ENCODE measurements around the gene QRICH2. TPM values are rescaled to one million over a fixed set of nuclear protein-coding genes. Genes with fewer than 3 reads are reported as not detected.
A peak's percentile ranks its signal among the peaks of the same experiment; 100 is the strongest.

The QRICH2 gene
- total and polyA plus RNA-seq, 9 of the 15 experiments (the other 6 are each of a cell fraction or from before 2014, with no cell fraction given), result 0.03 to 1.6 (median 0.81) TPM

DNA sequence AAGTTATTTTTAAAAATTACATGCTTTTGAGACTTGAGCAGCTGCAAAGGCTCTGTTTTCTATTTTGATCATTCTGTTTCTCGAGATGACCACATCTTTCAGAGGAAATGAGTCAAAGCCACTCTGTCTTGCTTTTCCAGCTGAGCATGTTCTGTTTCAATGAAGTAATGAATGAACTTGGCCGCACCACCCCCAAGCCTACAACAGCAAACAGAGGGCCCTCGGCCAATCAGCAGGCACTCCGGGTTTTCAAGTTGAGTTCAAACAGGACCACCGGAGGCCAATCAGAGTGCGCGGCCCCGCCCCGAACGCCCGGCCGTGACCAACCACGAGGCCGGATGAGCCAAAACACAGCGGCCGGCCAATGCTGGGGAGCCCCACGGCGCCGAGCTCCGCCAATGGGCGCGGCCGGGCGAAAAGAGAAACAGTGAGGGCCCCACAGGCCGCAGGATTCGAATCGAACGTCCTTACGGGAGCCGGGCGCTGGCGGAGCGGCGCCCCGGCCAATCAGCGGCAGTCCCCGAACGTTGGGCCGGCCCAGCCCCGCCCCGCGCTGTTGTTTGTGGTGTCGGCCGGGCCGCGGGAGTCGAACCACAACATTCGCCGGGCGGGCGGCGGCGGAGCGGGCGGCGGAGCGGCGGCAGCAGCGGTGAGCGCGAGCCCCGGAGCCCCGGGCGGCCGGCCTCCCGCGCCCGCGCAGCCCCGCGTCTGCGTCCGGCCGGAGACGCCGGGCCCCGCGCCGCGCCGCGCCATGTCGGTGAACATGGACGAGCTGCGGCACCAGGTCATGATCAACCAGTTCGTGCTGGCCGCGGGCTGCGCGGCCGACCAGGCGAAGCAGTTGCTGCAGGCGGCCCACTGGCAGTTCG is 43.1 kb downstream of the QRICH2 start, which contains the start of gene UBALD2 (continued):
- 0 out of 2 replicates have a peak, but pooled peaks have one; percentile 8 for TF ChIP-seq ZNF311 (CRISPR knock-in tag; IDR thresholded peaks at IDR 0.05)
- TF ChIP-seq ZNF76 (CRISPR knock-in tag; IDR thresholded peaks at IDR 0.05; ENCODE audit: borderline replicate concordance), result 0 out of 2 replicates have a peak, but pooled peaks have one; percentile 8
- TF ChIP-seq SP2 (IDR thresholded peaks at IDR 0.05; ENCODE audit: extremely low read depth, low read depth, low read length, poor library complexity, severe bottlenecking), result peak; percentile 62
- no peak for TF ChIP-seq NR2C2 (CRISPR knock-in tag; IDR thresholded peaks at IDR 0.05)
- peak; percentile 78 for TF ChIP-seq NR2C2 (tag; IDR thresholded peaks at IDR 0.05)
- peak; percentile 95 for TF ChIP-seq ZBTB1 (CRISPR knock-in tag; IDR thresholded peaks at IDR 0.05; ENCODE audit: borderline replicate concordance, low read depth)
- TF ChIP-seq, protein P1, sequence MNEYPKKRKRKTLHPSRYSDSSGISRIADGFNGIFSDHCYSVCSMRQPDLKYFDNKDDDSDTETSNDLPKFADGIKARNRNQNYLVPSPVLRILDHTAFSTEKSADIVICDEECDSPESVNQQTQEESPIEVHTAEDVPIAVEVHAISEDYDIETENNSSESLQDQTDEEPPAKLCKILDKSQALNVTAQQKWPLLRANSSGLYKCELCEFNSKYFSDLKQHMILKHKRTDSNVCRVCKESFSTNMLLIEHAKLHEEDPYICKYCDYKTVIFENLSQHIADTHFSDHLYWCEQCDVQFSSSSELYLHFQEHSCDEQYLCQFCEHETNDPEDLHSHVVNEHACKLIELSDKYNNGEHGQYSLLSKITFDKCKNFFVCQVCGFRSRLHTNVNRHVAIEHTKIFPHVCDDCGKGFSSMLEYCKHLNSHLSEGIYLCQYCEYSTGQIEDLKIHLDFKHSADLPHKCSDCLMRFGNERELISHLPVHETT (CRISPR knock-in tag; conservative IDR thresholded peaks at IDR 0.05 in 1 of 2, IDR thresholded peaks at IDR 0.05 in 1 of 2), result peak in 1 of 2 experiments; percentile 95; a peak in 2 of 4 replicates
- no peak for TF ChIP-seq SRSF9 (IDR thresholded peaks at IDR 0.05; ENCODE audit: borderline replicate concordance, low read depth, low read length)
- TF ChIP-seq KAT8 (IDR thresholded peaks at IDR 0.05; ENCODE audit: low read depth), result no peak
- no peak for TF ChIP-seq NR3C1 (CRISPR knock-in tag; IDR thresholded peaks at IDR 0.05)
- TF ChIP-seq SMARCE1 (IDR thresholded peaks at IDR 0.05), result 0 out of 2 replicates have a peak, but pooled peaks have one; percentile 34
- TF ChIP-seq, protein P2, sequence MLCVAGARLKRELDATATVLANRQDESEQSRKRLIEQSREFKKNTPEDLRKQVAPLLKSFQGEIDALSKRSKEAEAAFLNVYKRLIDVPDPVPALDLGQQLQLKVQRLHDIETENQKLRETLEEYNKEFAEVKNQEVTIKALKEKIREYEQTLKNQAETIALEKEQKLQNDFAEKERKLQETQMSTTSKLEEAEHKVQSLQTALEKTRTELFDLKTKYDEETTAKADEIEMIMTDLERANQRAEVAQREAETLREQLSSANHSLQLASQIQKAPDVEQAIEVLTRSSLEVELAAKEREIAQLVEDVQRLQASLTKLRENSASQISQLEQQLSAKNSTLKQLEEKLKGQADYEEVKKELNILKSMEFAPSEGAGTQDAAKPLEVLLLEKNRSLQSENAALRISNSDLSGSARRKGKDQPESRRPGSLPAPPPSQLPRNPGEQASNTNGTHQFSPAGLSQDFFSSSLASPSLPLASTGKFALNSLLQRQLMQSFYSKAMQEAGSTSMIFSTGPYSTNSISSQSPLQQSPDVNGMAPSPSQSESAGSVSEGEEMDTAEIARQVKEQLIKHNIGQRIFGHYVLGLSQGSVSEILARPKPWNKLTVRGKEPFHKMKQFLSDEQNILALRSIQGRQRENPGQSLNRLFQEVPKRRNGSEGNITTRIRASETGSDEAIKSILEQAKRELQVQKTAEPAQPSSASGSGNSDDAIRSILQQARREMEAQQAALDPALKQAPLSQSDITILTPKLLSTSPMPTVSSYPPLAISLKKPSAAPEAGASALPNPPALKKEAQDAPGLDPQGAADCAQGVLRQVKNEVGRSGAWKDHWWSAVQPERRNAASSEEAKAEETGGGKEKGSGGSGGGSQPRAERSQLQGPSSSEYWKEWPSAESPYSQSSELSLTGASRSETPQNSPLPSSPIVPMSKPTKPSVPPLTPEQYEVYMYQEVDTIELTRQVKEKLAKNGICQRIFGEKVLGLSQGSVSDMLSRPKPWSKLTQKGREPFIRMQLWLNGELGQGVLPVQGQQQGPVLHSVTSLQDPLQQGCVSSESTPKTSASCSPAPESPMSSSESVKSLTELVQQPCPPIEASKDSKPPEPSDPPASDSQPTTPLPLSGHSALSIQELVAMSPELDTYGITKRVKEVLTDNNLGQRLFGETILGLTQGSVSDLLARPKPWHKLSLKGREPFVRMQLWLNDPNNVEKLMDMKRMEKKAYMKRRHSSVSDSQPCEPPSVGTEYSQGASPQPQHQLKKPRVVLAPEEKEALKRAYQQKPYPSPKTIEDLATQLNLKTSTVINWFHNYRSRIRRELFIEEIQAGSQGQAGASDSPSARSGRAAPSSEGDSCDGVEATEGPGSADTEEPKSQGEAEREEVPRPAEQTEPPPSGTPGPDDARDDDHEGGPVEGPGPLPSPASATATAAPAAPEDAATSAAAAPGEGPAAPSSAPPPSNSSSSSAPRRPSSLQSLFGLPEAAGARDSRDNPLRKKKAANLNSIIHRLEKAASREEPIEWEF (CRISPR knock-in tag; IDR thresholded peaks at IDR 0.05), result peak; percentile 92
- TF ChIP-seq, protein P3, sequence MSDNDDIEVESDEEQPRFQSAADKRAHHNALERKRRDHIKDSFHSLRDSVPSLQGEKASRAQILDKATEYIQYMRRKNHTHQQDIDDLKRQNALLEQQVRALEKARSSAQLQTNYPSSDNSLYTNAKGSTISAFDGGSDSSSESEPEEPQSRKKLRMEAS (CRISPR knock-in tag; IDR thresholded peaks at IDR 0.05), result peak; percentile 63
- TF ChIP-seq, protein P4, sequence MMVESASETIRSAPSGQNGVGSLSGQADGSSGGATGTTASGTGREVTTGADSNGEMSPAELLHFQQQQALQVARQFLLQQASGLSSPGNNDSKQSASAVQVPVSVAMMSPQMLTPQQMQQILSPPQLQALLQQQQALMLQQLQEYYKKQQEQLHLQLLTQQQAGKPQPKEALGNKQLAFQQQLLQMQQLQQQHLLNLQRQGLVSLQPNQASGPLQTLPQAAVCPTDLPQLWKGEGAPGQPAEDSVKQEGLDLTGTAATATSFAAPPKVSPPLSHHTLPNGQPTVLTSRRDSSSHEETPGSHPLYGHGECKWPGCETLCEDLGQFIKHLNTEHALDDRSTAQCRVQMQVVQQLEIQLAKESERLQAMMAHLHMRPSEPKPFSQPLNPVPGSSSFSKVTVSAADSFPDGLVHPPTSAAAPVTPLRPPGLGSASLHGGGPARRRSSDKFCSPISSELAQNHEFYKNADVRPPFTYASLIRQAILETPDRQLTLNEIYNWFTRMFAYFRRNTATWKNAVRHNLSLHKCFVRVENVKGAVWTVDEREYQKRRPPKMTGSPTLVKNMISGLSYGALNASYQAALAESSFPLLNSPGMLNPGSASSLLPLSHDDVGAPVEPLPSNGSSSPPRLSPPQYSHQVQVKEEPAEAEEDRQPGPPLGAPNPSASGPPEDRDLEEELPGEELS (CRISPR knock-in tag; IDR thresholded peaks at IDR 0.05; ENCODE audit: borderline replicate concordance), result peak; percentile 91; the same call in 1 of the 2 replicates
- peak; percentile 72 for TF ChIP-seq FOSL1 (tag; conservative IDR thresholded peaks at IDR 0.05)
- TF ChIP-seq HMGN3 (IDR thresholded peaks at IDR 0.05; ENCODE audit: borderline replicate concordance, extremely low read depth, insufficient read length, low read depth, low read length), result peak; percentile 86

Measured in K562 (cell line).